GM12891 (cell line): ENCODE results near the gene DGCR8.

Experiments
- DNase-seq: peaks from one replicate; pipeline ENCODE4 v3.0.0; 2011; ENCODE audit warnings: low spot score; ENCODE audit not compliant: insufficient read length
- FAIRE-seq: peaks from 2 replicates; lab custom pipeline; 2011; peaks lifted over from hg19 to GRCh38; lab: Jason Lieb, UNC
- PAX5 ChIP-seq: IDR thresholded peaks from 2 replicates; pipeline ENCODE4 v1.6.1; 2011; ENCODE audit warnings: low read length, moderate library complexity, mild to moderate bottlenecking; ENCODE audit not compliant: insufficient read depth, severe bottlenecking
- POLR2A ChIP-seq: IDR thresholded peaks from 2 replicates; pipeline ENCODE4 v1.6.1; 2011; ENCODE audit warnings: low read depth, low read length, control low read depth
- POLR2AphosphoS5 ChIP-seq: IDR thresholded peaks from 2 replicates; pipeline ENCODE4 v1.6.1; 2011; ENCODE audit warnings: low read depth, low read length, control low read depth
- POU2F2 ChIP-seq: IDR thresholded peaks from 2 replicates; pipeline ENCODE4 v1.6.1; 2011; ENCODE audit warnings: low read depth, mild to moderate bottlenecking, control low read depth, low read length, moderate library complexity
- SPI1 ChIP-seq: IDR thresholded peaks from 2 replicates; pipeline ENCODE4 v1.6.1; 2011; ENCODE audit warnings: low read depth, low read length, control low read depth
- TAF1 ChIP-seq: IDR thresholded peaks from 2 replicates; pipeline ENCODE4 v1.6.1; 2011; ENCODE audit warnings: low read depth, low read length, control low read depth

The DGCR8 gene

GRCh38 chr22:20083157-20083890, 3.3 kb downstream of the DGCR8 start:
- FAIRE-seq (no peak), DNase-seq (no peak)
- TF ChIP-seq POLR2AphosphoS5 (no peak), PAX5 (no peak), SPI1 (no peak), POU2F2 (no peak), TAF1 (no peak), POLR2A (no peak)

GRCh38 chr22:20083891-20084546, 4.0 kb downstream of the DGCR8 start:
- FAIRE-seq = peak; percentile 28
- TF ChIP-seq SPI1 (no peak), POU2F2 (no peak), POLR2A (no peak), PAX5 (no peak), POLR2AphosphoS5 (no peak), TAF1 (no peak)
- DNase-seq = no peak

GRCh38 chr22:20084547-20085413, 4.7 kb downstream of the DGCR8 start:
- FAIRE-seq = peak; percentile 48
- TF ChIP-seq POU2F2 = no peak
- no peak for TF ChIP-seq POLR2A
- TF ChIP-seq TAF1 = no peak
- no peak for TF ChIP-seq SPI1
- no peak for TF ChIP-seq PAX5
- TF ChIP-seq POLR2AphosphoS5 = no peak
- DNase-seq = no peak

GRCh38 chr22:20085651-20086050, 5.6 kb downstream of the DGCR8 start:
- no peak for DNase-seq
- FAIRE-seq = no peak
- TF ChIP-seq TAF1 = no peak
- TF ChIP-seq POLR2AphosphoS5 = no peak
- no peak for TF ChIP-seq POLR2A
- TF ChIP-seq PAX5 = no peak
- no peak for TF ChIP-seq POU2F2
- TF ChIP-seq SPI1 = no peak

GRCh38 chr22:20086101-20086599, 6.1 kb downstream of the DGCR8 start:
- no peak for FAIRE-seq
- no peak for TF ChIP-seq POU2F2
- no peak for TF ChIP-seq POLR2AphosphoS5
- TF ChIP-seq SPI1 = no peak
- TF ChIP-seq PAX5 = no peak
- TF ChIP-seq POLR2A = no peak
- TF ChIP-seq TAF1 = no peak
- no peak for DNase-seq

- DNase-seq = no peak
- no peak for TF ChIP-seq POLR2AphosphoS5
- TF ChIP-seq PAX5 = no peak
- TF ChIP-seq POU2F2 = no peak
- no peak for TF ChIP-seq TAF1
- no peak for TF ChIP-seq POLR2A
- no peak for TF ChIP-seq SPI1
- no peak for FAIRE-seq
Measured at GRCh38 chr22:20086763-20087162, 6.7 kb downstream of the DGCR8 start.

- no peak for TF ChIP-seq POU2F2
- TF ChIP-seq TAF1 = no peak
- TF ChIP-seq PAX5 = no peak
- TF ChIP-seq SPI1 = no peak
- TF ChIP-seq POLR2AphosphoS5 = no peak
- no peak for TF ChIP-seq POLR2A
- DNase-seq (no peak), FAIRE-seq (no peak)
Measured at GRCh38 chr22:20087319-20088262, 7.5 kb downstream of the DGCR8 start.

GRCh38 chr22:20088263-20088648, 8.2 kb downstream of the DGCR8 start:
- no peak for TF ChIP-seq PAX5
- TF ChIP-seq POLR2A = no peak
- TF ChIP-seq POU2F2 = no peak
- no peak for TF ChIP-seq TAF1
- FAIRE-seq = no peak
- DNase-seq = no peak
